EL (cell line): ENCODE data around the gene ANXA1.

Experiments
- DNase-seq: peaks from one replicate; pipeline ENCODE4 v3.0.0-alpha.2; 2016

Gene ANXA1

DNA sequence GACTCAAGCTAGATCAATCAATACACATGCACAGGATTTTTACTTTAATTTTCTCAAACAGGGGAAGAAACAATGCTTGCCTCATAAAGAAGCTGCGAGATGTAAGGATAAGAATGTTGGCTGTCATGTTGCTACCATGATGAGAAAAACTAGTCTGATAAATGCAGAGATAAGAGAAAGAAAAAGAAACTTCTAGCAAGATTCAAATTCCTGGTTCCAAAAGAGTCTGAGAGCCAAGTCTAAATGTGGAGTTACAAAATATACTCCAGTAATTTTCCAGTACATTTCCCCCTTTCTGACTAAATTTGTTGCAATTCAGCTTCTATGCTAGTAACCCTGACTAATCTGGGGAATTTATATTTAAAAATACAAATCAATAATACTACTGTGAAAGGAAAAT, 10.4 kb upstream of the ANXA1 start:
- DNase-seq, result no peak

DNA sequence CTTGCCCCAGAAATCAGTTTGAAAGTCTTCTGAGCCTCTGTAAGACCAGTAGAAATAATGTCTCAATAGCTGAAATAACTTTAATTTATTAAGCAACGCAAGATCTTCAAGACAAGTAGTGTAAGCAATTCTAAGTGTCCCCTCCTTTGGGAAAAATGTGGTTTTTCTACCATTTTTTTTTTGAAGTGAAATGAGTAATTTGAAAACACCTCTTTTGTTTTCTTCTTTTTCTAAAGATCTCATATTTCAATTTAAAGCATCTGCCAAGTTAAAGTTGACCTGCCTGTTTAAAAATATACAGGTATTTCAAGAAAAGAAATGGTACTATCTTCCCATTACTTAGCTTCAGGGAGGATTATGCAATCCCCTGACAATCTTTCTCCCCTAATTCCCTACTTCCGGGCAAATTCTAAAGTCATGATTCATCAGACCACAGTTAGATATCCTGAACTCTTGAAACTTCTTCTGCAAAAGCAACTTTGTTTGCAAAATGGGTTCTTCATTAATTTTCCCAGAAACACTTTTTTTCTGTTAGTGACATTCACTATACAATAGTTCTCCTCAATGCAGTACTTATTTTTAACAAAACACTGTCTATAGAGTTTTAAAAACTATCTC, 7.8 kb upstream of the ANXA1 start:
- DNase-seq, result peak; percentile 89

DNA sequence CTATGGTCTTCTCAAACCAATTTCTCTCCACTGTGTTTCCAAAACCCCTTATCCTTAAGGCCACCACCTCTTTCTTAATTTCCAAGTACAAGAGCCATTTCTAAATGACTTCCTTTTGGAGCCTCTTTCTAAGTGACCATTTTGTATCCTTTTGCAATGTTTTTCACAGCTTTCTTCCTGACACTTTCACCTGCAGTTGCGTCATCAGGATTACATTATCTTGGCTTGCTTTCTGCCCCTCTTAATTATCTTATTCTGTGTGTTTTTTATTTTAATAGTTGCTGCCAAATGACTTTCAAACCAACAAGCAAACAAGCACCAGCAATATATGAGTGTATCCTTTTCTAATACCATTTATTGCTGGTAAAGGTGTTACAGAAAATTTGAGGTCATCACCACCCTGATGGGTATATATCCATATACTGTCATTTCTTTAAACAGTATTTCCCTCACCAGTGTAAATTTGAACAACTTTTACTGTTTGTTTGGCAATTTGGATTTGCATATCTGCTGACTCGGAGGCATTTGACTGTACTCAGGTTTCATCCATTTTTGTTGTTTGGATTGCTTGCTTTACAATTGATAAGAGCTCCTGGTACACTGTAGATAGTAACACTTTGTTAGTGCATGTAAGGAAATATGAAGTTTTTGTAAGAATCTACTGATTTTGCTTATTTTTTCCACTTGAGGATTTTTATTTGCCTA, 5.4 kb upstream of the ANXA1 start:
- no peak for DNase-seq

DNA sequence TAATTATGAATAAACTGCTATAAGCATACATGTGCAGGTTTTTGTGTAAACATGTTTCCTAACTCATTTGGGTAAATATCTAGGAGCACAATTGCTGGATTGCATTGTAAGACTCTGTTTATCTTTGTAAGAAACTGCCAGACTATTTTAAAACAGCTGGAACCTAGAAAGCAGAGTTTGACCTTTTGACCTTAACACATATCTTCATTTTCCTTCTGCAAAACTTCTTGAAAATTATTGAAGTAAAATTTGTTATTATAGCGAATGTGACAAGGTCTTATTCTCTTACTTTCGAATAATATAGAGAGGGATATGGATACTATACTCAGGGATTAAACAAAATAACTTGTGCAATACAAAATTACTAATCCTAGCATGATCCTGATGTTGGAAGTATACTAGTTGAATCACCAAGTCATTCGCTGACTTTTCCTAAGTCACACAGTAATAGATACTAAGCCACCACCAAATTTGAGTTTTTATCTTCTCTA, 3.2 kb upstream of the ANXA1 start:
- peak; percentile 42 for DNase-seq

DNA sequence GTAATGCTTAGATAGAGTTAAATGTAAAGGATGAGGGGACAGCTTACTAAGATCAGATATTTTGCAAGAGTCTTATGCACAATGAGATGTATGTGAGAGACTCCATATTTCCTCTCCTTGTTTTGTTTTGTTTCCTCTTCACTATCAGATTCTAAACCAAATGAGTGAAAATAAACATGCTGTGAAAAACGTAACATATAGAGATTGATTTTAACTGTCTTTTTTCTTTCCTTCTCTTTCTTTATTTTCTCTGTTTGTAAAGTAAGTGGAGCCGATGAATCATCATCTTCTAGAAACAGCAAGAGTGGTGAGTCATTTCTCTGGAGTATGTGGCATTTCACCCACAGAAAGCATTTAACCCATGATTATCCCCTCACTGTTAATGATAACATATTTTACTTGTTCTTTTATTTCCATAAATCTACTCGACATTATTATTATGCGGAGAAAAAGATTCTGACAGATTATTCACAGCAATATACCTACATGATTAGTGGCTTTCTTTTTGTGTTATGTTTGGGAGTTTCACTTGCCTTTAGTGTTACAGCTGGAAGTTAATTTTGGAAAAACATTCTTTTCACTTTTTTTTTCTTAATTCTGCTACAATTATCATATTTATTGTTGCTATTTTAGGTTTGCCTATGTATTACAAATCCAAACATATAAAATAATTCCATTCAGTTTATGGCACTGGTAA, 2.1 kb upstream of the ANXA1 start:
- DNase-seq, result peak; percentile 85

DNA sequence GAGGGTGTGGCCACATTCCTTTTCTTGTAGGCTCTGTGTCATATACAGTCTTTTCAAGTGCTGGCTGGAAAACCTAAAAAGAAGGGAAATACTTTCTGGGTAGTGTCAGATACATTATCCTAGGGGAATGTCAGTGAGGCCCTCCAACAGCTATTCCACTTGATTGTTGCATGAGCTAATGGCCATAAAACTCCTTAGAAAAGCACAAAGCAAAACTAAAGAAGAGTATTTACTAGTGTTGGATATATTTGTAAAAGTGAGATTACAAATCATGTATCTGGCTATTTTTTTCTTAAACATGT, 829 bp downstream of the ANXA1 start:
- peak; percentile 81 for DNase-seq

DNA sequence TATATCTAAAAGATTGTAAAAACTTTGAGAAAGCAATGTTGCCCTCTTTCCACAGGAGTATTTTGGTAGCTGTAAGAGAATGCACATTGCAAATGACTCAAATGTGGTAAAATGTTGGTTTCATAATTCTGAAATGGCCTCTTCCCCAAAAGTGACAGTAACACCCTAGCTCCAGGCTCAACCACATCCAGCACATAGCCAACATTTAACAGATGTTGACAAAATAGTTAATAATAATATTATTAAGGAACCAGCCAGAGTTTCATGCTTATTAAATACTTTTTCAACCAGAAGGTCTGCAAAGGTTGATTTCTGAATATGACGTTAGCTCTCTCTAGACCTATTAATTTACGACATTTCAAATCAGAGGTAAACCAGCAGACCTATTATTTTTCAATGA, 1.3 kb downstream of the ANXA1 start:
- DNase-seq, result peak; percentile 59

DNA sequence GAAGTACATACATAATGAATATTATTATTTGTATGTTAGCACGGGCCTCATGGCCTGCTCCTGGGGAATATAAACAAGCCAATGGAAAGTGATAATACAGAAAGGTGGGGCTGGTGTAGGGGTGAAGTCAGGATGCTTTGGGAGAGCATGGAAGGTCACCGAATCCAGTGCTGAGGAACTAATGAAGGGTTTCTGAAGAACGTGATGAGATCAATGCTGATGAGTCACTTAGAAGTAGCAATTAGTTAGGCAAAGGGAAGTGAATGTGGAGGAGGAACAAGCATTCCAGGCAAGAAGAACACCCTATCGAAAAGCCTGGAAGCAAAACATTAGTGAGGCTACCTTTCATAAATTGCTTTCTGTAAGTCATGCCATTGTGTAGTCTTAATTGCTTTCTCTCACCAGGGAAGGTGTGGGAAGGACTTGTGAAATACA, 2.1 kb downstream of the ANXA1 start:
- peak; percentile 71 for DNase-seq

DNA sequence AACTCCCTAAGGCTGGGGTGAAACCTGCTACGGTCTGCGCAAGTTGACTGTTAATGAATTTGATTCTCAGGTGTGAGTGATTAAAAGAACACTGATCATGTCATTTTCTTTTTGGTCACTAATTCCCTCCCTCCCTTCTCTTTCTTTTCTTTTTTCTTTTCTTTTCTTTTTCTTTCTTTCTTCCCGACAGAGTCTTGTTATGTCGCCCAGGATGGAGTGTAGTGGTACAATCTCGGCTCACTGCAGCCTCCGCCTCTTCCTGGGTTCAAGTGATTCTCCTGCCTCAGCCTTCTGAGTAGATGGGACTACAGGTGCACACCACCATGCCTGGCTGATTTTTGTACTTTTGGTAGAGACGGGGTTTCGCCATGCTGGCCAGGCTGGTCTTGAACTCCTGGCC, 2.6 kb downstream of the ANXA1 start:
- no peak for DNase-seq

DNA sequence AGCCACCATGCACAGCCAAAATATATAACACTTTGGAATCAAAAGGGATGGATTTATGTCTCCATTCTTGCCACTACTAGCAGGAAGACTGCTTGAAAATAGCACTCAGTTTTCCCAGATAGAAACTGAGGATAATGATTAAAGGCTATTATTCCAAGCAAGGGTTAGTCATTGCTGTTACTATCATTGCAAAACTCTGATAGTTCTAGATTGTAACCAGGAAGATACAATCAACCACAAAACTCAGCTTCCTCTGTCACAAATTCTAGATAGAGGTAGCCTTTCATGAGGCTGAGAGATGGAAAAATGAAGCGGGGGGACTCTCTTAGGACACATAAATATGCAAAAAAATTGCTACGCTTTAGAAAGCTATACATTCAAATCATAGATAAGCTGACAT, 3.1 kb downstream of the ANXA1 start:
- DNase-seq, result peak; percentile 30

DNA sequence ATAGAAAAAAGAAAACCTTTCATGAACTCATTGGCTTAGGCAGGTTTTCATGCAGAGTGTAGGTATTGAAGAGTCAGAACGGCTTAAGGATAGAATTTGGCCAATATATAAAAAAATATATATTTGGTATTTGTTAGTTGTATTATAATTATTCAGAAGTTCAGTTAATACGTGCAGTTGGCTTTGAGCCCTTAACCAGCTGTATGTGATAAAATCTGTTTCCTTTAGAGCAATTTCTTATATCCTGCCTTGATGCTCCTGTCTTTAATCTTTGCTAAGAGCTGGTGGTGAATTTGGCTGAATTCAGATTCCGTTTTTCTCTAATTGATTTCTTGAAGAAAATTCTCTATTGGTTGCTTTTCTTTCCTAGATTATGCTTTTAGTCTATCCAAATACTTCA, 3.7 kb downstream of the ANXA1 start:
- DNase-seq, result no peak

DNA sequence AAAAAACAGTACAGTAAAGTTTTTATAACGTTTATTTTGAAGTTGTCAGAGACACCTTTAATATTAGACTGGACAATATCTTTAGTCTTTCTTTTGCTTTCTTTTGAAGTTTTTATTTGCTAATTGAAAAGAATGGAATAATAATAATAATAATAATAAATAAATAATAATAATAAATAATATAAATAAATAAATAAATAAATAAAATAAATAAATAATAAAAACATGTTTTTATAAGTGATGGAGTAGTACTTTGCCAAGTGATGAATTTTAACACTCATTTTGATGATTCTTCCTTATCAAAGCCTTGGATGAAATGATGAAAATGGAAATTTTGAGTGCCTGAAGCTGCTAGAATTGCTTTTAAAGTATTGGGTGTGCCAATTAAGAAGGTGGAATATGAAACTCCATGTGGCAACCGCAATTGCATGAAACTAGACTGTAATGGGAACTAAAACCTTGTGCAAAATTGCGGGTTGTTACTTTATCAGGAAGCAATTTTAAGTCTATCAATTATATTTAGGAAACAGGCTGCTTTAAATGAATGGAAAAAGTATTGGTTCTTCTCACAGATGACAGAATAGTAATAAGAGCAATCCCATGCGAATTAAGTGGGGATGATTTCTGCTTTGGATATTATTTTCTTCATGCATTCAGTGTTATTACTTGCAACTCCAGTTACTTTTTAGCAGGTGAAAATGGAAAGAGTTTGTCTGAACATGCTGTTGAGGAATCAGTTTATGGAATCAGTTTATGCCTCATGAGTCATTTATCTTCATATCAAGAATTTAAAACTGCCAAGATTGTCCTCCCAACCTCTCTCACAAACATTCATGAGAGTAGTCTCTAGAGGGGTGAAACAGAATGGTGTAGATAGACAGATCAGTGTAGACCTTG, 4.6 kb downstream of the ANXA1 start:
- DNase-seq, result peak; percentile 22

DNA sequence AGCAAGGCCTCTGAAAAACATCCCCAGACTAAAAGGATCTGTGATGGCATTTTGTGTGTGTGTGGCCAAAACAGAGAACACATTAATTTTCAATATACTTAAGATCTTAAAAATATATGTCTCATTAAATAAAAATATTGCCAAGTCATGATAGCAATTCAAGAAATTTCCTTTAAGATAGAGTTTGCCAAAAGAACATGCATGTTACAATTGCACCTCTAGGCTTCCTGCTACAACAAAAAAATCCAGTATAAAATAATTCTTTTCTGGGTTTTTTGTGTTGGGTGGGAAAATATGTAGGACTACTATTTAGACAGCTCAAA, 5.2 kb downstream of the ANXA1 start:
- DNase-seq, result no peak

DNA sequence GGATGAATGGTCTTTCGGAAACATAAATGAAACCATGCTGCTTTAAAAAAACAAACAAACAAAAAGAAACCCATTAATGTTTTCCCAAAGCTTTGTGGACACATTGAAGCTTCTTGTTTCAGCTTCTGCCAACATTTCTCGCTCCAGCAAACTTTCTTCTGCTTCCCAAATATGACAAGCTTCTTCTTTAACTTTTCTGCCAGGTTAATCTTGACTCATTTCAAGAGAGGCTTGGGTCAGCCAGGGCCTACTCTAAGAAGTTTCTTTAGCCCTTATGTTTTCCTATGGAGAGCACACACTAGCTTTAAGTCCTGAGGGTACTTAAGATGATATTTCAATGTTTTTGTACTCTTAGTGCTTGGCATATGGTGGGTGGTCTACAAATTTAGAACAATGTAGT, 6.1 kb downstream of the ANXA1 start:
- DNase-seq, result no peak

DNA sequence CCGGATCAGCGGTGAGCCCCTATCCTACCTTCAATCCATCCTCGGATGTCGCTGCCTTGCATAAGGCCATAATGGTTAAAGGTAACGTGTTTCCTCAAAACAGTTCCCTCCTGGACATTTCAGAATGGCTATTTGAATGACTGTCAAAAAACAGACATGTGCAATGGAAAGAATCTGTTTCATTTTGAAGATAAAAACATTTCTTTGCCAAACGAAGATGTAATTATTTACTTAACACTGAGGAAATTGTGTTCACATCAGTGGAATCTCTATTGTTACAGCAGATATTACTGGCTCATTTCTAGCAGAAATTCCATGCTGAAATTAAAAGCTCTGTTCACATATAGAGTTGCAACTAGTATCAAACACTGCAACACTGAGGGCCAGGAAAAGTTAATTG, 7.1 kb downstream of the ANXA1 start:
- DNase-seq, result no peak

DNA sequence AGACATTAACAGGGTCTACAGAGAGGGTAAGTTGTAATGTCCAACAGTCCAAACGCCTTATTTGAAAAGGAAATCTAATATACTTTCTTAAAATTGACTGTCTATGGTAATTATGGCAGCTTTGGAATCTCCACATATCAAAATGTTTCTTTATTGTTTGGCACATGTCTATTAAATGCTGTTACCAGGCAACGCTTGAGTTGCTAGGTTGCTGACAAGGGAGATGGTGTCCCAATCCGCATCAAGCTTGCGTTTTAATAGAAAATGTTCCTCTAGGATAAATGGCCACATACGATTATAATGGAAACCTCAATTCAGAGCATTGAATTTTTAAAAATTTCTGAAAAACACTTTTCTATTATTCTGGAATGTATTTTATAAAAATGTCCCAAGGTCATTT, 9.2 kb downstream of the ANXA1 start:
- no peak for DNase-seq

DNA sequence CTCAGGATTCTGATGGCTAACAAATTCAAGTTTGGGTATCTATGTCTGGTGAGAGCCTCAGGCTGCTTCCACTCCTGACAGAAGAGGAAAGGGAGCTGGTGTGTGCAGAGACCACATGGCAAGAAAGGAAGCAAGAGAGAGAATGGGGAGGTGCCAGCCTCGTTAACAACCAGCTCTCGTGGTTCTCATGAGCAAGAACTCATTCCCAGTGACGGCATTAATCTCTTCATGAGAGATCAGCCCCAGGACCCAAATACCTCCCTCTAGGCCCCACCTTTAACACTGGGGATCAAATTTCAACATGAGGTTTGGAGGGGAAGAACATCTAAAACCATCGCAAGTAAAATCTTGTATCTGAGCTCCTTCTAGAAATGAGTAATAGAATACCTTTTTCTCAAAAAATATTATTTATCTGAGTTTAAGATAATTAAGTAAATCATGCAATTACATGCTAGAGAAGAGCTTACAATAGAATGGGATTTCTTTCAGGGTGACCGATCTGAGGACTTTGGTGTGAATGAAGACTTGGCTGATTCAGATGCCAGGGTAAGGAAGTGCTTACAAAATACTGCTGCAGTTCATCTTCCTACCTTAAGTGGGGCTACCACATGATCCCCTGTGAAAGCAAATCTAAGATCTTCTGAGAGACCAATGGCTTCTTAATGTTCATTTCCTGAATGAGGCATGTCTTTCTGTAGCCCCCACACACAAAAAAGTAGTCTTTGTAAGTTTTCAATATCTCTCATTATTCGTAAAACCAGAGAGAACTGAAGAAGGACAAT, 11.5 kb downstream of the ANXA1 start:
- DNase-seq, result no peak

DNA sequence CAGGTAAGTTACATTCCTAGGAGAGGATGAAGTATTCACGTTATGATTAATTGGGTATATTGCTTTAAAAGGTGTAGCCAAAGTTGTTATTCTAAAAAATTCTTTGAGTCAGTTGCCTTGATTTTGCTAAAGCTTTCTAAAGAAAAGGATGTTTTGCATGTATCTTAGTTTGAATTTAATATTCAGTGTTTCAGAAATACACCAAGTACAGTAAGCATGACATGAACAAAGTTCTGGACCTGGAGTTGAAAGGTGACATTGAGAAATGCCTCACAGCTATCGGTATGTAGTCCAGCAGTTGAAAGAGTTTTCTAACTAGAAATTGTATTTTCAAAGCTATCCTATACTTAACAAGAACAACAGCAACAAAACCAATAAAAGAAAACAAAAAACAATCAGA, 14.2 kb downstream of the ANXA1 start:
- no peak for DNase-seq

DNA sequence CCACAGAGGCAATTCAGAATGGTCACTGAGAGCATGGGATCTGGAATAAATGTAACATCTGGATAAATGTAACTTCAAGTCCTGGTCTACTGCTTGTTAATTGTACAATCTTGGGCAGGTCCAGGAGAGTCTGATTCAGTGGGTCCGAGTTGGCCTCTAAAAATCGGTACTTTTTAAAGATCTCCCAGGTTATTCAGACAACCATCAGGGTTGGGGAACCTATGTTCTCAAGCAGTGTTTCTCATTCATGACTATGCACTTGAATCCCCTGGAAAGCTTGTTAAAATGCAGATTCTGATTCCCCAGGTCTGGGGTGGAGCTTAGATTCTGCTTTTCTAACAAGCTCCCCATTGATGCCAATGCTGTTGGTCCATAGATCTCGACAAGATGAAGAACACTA, 14.8 kb downstream of the ANXA1 start:
- DNase-seq, result no peak

DNA sequence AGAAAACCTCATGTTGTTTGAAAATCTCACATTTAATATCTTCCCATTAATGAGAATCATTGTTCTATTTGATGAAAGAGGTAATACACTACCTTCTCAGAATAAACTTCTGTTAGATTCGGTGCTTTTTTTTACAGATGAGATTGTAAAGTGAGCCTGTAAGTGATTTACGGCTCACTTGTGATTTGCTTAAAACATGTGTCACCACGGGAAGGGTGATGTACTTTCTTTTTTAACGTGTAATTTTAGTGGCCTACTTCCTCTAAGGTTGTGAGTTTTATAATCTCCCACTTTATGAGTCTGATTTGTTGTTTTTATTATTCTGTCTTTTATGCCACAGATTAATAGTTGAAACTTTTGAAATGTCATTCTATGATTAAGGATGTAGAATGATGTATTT, 15.9 kb downstream of the ANXA1 start:
- DNase-seq, result no peak

DNA sequence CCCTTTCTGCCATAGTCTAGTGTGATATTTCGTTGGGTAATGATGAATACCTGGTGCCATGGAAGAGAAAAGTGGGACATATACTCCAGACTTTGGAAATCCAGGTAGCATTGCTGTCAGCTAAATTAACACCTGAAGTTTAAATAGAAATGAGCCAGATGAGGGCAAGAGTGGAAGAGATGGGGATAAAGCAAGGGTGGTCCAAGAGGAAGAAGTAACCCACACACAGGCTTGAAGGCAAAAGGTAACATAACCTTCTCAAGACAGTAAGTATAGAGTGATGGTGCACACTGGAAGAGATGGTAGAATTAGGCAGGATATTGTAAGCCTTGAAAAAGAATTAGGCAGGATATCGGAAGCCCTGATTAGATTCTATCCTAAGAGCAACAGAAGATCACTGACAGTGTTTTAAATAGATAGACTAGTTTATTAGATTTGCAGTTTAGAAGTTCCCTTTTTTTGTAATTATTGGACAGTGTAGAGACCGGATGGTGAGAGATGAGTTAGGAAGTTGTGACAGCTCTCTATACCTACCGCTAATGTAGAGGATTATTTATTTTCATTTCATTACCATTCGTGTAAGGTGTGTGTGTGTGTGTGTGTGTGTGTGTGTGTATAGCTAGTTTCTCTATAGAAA, 16.8 kb downstream of the ANXA1 start:
- no peak for DNase-seq
